GM12864 (cell line): ENCODE results near the gene P2RX7.
"Not testable (repeated sequence)": the region's sequence is repeated elsewhere in the genome, so short reads cannot be mapped to it uniquely, and the experiment has no call there.

Experiments used
- DNase-seq: peaks from one replicate; pipeline ENCODE4 v3.0.0-alpha.2; 2011; ENCODE audit warnings: low read depth
- H3K4me3 ChIP-seq: 2 replicates; pipeline ENCODE4 v1.5.1; 2011; ENCODE audit warnings: mild to moderate bottlenecking, low read depth, low read length, control low read depth
- CTCF ChIP-seq: IDR thresholded peaks from 2 replicates; pipeline ENCODE4 v1.5.1; 2011; ENCODE audit warnings: low read depth, mild to moderate bottlenecking, moderate library complexity, low read length, control low read depth, inconsistent platforms; ENCODE audit errors: missing control alignments

The P2RX7 gene

GRCh38 chr12:121189619-121190155 is 57.0 kb downstream of the P2RX7 start:
- H3K4me3 ChIP-seq = no peak overlapping the region
- DNase-seq = no peak
- TF ChIP-seq CTCF = no peak

GRCh38 chr12:121190523-121191031 is 57.9 kb downstream of the P2RX7 start:
- H3K4me3 ChIP-seq = no peak overlapping the region
- TF ChIP-seq CTCF = no peak
- DNase-seq = no peak

- TF ChIP-seq CTCF = no peak
- DNase-seq = no peak
- H3K4me3 ChIP-seq = no peak overlapping the region
These were observed 58.5 kb downstream of the P2RX7 start for GRCh38 chr12:121191151-121191550.

GRCh38 chr12:121196902-121197301 is 64.2 kb downstream of the P2RX7 start:
- DNase-seq = no peak
- TF ChIP-seq CTCF = no peak
- H3K4me3 ChIP-seq = no peak overlapping the region

GRCh38 chr12:121198949-121199348 is 66.3 kb downstream of the P2RX7 start:
- DNase-seq = no peak
- no peak for TF ChIP-seq CTCF
- no peak overlapping the region for H3K4me3 ChIP-seq

GRCh38 chr12:121201140-121201539 is 68.5 kb downstream of the P2RX7 start:
- H3K4me3 ChIP-seq, DNase-seq: not testable (repeated sequence)

- no peak overlapping the region for H3K4me3 ChIP-seq
- DNase-seq = no peak
- TF ChIP-seq CTCF = no peak
These were observed 70.0 kb downstream of the P2RX7 start for GRCh38 chr12:121202407-121203355.
